SJSA1 (cell line): ENCODE measurements around the gene FGR. TPM values are rescaled to one million over a fixed set of nuclear protein-coding genes. Genes with fewer than 3 reads are reported as not detected.

Experiments
- DNase-seq, 2 experiments: peaks; one replicate each; pipeline ENCODE4 v3.0.0-alpha.2; 2015 to 2020; ENCODE audit warnings: low spot score in 2 of 2, low read depth in 1 of 2
- H3K27ac ChIP-seq: fragments of 250-450 bp; sonication (Bioruptor Pico); 2 replicates; pipeline ENCODE4 v1.5.1; 2020; ENCODE audit warnings: mild to moderate bottlenecking, moderate library complexity
- H3K27me3 ChIP-seq: fragments of 250-450 bp; sonication (Bioruptor Pico); replicated peaks from 2 replicates; pipeline ENCODE4 v1.5.1; 2020; ENCODE audit warnings: mild to moderate bottlenecking, moderate library complexity
- H3K36me3 ChIP-seq: fragments of 250-450 bp; sonication (Bioruptor Pico); 2 replicates; pipeline ENCODE4 v1.5.1; 2020; ENCODE audit warnings: mild to moderate bottlenecking
- H3K4me1 ChIP-seq: fragments of 250-450 bp; sonication (Bioruptor Pico); replicated peaks from 2 replicates; pipeline ENCODE4 v1.6.1; 2021; ENCODE audit warnings: mild to moderate bottlenecking
- H3K4me3 ChIP-seq: fragments of 250-450 bp; sonication (Bioruptor Pico); 2 replicates; pipeline ENCODE4 v1.5.1; 2020; ENCODE audit warnings: mild to moderate bottlenecking
- H3K9me3 ChIP-seq: fragments of 250-450 bp; sonication (Bioruptor Pico); replicated peaks from 2 replicates; pipeline ENCODE4 v1.5.1; 2020; ENCODE audit warnings: mild to moderate bottlenecking
- total RNA-seq: library from RNA; depleted of rRNA; stranded (reverse); fragments of >200 nt; shearing (Covaris generic); gene quantifications from 2 replicates; pipeline ENCODE4 v1.2.3, GENCODE V29; 2014

The FGR gene
- total RNA-seq, 1 experiment from 2014 or later, result not detected

DNA sequence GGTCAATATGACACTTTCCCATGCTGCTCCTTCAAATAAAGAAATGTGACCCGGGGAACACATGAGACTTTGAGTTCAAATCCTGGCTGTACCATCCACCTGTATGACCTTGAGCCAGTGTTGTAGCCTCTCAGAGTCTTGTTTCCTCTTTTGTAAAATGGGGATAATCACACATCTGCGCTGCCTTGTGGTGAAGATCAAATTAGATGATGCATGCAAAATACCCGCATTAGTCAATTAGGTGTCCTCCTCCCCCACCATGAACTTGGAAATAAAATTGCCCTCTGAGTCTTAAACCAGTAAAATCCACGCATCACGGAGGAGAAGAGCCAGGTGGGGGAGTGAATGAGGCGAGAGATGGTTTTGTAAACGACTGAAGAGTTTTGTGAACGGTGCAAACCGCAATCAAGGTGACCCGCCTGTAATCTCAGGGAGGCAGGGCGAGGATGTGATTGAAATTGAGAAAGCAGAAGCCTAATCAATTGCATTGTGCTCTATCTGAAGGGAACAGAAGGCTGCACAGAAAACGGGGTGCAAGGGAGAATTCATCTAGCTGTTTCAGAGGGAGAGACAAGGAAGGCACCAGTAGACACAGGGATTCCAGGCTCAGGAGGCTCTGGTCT, 25.3 kb downstream of the FGR start:
- 0 out of 2 replicates have a peak, but pooled peaks cover 3% of the 10 kb centered on the region for H3K9me3 ChIP-seq
- DNase-seq, result no peak
- peaks cover 14% of the 10 kb centered on the region for H3K4me1 ChIP-seq
- peaks cover 9% of the 10 kb centered on the region; the same call in 1 of the 2 replicates for H3K27me3 ChIP-seq
- no peaks in the 10 kb centered on the region for H3K36me3 ChIP-seq
- no peak overlapping the region for H3K27ac ChIP-seq
- H3K4me3 ChIP-seq, result no peak overlapping the region

- H3K4me3 ChIP-seq, result no peak overlapping the region
- peaks cover 9% of the 10 kb centered on the region; the same call in 1 of the 2 replicates for H3K27me3 ChIP-seq
- no peak overlapping the region for H3K27ac ChIP-seq
- 0 out of 2 replicates have a peak, but pooled peaks cover 3% of the 10 kb centered on the region for H3K9me3 ChIP-seq
- no peak for DNase-seq
- H3K36me3 ChIP-seq, result no peaks in the 10 kb centered on the region
- peaks cover 14% of the 10 kb centered on the region for H3K4me1 ChIP-seq
These were observed 25.8 kb downstream of the FGR start for GRCh38 chr1:27609210-27609555.

DNA sequence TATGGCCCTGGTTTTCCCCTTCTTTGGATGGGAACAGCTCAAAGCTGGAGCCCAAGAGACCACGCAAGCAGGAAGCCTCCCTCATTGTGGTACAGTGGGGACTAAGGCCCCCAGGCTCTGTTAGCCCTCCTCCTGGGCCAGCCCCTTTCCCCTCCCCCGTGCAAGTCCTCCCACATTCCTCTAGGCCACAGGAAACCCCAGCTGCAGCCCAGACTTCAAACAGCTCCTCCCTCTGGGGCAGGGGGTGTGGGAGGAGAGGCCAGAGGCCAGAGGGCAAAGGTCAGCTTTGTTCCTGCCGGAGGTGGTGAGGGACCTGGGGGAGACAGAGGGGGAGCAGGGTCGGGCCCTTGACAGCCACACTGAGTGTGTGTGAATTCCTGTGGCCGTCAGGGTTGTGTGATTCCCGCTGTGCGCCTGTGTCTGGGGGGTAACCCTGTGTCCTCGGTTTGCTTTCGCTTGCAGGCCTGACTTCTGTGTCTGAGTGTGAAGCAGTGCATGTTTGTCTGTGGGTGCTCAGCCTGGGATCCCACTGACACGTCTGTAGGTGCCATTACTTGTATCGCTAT, 27.7 kb downstream of the FGR start:
- DNase-seq, result no peak
- Histone ChIP-seq H3K4me3 (no peak overlapping the region), H3K27ac (no peak overlapping the region), H3K9me3 (0 out of 2 replicates have a peak, but pooled peaks cover 3% of the 10 kb centered on the region), H3K27me3 (peaks cover 9% of the 10 kb centered on the region; the same call in 1 of the 2 replicates), H3K36me3 (peaks cover 3% of the 10 kb centered on the region; the same call in 1 of the 2 replicates), H3K4me1 (peaks cover 17% of the 10 kb centered on the region)

DNA sequence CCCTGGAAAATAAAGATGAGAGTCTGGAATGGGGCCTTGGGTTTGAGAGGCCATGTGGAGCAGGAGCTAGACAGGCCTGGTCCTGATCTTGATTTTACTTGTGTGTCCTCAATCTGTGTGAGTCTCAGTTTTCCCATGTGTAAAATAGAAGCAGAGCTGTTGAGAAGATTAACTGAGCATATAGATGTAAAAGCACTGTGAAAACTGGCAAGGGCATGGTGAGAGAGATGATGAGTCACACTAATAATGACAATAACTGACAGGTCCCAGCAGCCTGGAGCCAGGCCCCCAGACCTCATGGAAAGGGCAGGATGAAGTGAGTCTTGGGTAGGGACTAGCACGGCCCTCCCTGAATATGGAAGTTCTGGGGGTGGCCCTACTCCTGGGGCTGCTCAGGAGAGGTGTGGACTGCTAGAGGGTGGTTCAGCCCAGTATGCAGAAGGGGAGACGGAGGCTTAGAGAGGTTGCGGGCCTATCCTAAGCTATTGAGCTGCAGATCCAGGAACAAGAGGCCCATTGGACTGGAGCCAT, 28.2 kb downstream of the FGR start:
- no peak overlapping the region for H3K4me3 ChIP-seq
- peaks cover 3% of the 10 kb centered on the region; the same call in 1 of the 2 replicates for H3K36me3 ChIP-seq
- H3K9me3 ChIP-seq, result 0 out of 2 replicates have a peak, but pooled peaks cover 3% of the 10 kb centered on the region
- H3K27me3 ChIP-seq, result peaks cover 9% of the 10 kb centered on the region; the same call in 1 of the 2 replicates
- peaks cover 22% of the 10 kb centered on the region for H3K4me1 ChIP-seq
- no peak for DNase-seq
- no peak overlapping the region for H3K27ac ChIP-seq

GRCh38 chr1:27605796-27606707, 28.9 kb downstream of the FGR start:
- H3K4me3 ChIP-seq, result no peak overlapping the region
- H3K36me3 ChIP-seq, result peaks cover 3% of the 10 kb centered on the region; the same call in 1 of the 2 replicates
- H3K9me3 ChIP-seq, result 0 out of 2 replicates have a peak, but pooled peaks cover 3% of the 10 kb centered on the region

GRCh38 chr1:27605300-27605766, 29.7 kb downstream of the FGR start:
- peaks cover 3% of the 10 kb centered on the region; the same call in 1 of the 2 replicates for H3K36me3 ChIP-seq

More at GRCh38 chr1:27605796-27606707, 28.9 kb downstream of the FGR start:
- DNase-seq, result peak; percentile 66 to 70
- Histone ChIP-seq H3K27ac (no peak overlapping the region), H3K4me1 (peaks cover 29% of the 10 kb centered on the region), H3K27me3 (peaks cover 9% of the 10 kb centered on the region; the same call in 1 of the 2 replicates)

GRCh38 chr1:27604579-27605299, 30.2 kb downstream of the FGR start:
- Histone ChIP-seq H3K36me3 (peaks cover 3% of the 10 kb centered on the region; the same call in 1 of the 2 replicates), H3K9me3 (0 out of 2 replicates have a peak, but pooled peaks cover 3% of the 10 kb centered on the region), H3K4me1 (peaks cover 38% of the 10 kb centered on the region), H3K27ac (no peak overlapping the region), H3K27me3 (peaks cover 2% of the 10 kb centered on the region; the same call in 1 of the 2 replicates), H3K4me3 (peak overlapping the region; percentile 96)
- no peak for DNase-seq

More at GRCh38 chr1:27605300-27605766, 29.7 kb downstream of the FGR start:
- no peak for DNase-seq
- H3K9me3 ChIP-seq, result 0 out of 2 replicates have a peak, but pooled peaks cover 3% of the 10 kb centered on the region
- no peak overlapping the region for H3K27ac ChIP-seq
- peaks cover 6% of the 10 kb centered on the region; the same call in 1 of the 2 replicates for H3K27me3 ChIP-seq
- H3K4me3 ChIP-seq, result no peak overlapping the region
- H3K4me1 ChIP-seq, result peaks cover 35% of the 10 kb centered on the region

DNA sequence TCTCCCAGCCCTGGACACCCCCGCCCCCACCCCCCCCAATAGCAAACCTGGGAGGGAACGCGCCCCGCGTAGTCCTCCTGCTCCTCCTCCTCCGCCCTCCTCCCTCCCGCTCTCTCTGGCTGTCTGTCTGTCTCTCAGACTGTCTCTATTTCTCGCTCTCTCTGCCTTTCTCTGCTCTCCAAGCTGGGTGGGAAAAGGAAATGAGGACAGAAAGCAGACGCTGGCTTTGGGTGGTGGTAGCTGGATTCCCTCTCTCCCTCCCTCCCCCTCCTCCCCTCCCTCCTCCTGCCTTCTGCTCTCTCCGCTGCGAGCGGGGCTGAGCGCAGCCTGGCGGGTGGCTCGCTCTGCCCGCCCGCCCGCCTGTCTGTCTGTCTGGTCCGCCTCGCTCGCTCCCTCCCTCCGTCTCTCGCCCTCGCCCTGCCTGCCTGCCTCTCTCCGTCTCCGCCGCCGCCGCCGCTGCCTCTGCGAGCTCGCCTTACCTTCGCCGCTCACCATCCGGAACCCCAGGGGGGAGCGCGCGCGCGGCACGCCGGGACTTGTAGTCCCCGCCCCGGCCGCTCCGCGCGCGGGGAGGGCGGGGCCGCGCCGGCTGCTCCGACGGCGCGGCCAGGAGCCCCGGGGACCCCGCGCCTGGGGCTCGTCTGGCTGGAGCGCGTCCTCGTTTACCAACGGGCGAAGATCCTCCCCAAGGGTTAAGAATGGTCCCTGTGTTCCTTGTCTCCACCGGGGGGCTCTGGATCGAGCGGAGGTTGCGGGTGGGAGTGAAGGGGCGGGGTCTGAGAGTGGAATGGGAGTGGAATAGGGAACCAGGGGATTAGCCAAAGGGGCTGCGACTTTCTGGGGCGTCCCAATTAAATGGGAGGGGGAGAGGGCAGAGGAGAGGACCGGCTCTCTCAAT, 31.1 kb downstream of the FGR start, which contains the start of gene AHDC1:
TSS of gene AHDC1 (minus strand) at position 464 of the 898 bp plus-strand sequence. CDS start 52,029 bp downstream, outside the sequence.
- peak; percentile 90 to 94 for DNase-seq
- H3K9me3 ChIP-seq, result 0 out of 2 replicates have a peak, but pooled peaks cover 3% of the 10 kb centered on the region
- peaks cover 3% of the 10 kb centered on the region; the same call in 1 of the 2 replicates for H3K36me3 ChIP-seq
- H3K4me1 ChIP-seq, result peaks cover 46% of the 10 kb centered on the region
- peak within 1 kb of the TSS; percentile 96 for H3K4me3 ChIP-seq
- H3K27me3 ChIP-seq, result no peaks in the 10 kb centered on the region
- H3K27ac ChIP-seq, result peak within 1 kb of the TSS; percentile 52

DNA sequence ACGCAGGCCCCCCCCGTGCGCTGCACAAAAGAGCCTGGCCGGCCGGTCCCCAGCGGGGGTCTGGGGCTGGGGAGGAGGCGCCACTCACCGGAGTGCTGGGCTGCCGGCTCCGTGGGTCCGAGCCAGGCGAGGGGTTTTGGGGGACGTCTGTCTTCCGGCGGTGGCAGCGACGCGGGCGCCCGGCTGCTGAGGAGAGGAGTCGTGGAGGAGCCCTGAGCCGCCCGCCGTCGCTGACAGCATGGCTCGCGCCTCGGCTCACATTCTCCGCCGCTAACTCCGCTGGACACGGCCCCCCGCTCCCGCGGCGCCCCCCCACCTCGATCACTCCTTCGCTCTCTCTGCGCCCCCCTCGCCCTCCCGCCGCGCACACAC, 31.7 kb downstream of the FGR start:
- peak overlapping the region; percentile 52 for H3K27ac ChIP-seq
- peaks cover 50% of the 10 kb centered on the region for H3K4me1 ChIP-seq
- H3K9me3 ChIP-seq, result 0 out of 2 replicates have a peak, but pooled peaks cover under 1% of the 10 kb centered on the region
- peaks cover 3% of the 10 kb centered on the region; the same call in 1 of the 2 replicates for H3K36me3 ChIP-seq
- peak overlapping the region; percentile 96 for H3K4me3 ChIP-seq
- peak in 1 of 2 experiments; percentile 59 for DNase-seq
- H3K27me3 ChIP-seq, result no peaks in the 10 kb centered on the region

DNA sequence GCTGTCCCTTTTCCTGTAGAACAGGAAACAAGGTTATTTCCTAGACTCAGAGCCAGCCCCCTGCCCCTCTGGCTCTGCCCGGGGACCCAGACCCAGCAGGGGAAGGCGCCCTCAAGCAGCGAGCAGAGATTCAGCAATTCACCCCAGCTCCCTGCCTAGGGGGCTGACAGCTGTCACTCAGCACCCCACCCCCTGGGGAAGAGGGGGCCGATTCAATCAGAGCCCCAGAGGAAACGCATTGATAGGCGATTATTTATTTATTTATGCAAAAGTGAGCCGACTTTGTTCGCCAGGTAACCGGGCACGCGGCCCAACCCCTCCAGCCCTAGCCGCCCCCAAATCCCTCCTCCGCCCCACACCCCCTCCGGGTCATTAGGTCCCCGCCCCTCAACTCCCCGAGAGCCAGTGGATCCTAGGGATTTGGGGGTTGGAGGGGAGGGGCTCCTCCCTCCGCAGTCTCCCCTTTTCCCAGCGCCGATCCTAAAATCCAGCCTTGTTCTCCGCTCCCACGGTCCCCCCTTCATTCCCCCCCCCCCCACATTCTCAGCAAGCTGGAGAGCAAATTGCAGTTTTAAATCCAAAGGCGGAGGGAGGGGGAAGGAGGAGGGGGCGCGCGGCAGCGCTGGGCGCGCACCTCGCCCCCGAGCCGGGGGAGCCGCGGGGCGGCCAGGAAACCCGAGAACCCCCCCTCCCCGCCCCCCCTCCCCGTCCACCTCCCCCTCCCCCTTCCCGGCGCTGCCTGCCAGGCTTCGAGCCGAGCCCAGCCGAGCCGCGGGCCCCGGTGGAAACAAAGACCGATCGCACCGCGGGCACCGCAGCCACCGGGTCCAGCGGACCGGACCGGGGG, 32.3 kb downstream of the FGR start:
- H3K4me1 ChIP-seq, result peaks cover 55% of the 10 kb centered on the region
- no peaks in the 10 kb centered on the region for H3K27me3 ChIP-seq
- peak in 1 of 2 experiments; percentile 42 for DNase-seq
- peaks cover 3% of the 10 kb centered on the region; the same call in 1 of the 2 replicates for H3K36me3 ChIP-seq
- peak overlapping the region; percentile 96 for H3K4me3 ChIP-seq
- H3K27ac ChIP-seq, result peak overlapping the region; percentile 52
- no peaks in the 10 kb centered on the region for H3K9me3 ChIP-seq
